K562 (cell line): ENCODE results near the gene FAM200B. TPM values are rescaled to one million over a fixed set of nuclear protein-coding genes. Genes with fewer than 3 reads are reported as not detected.

Source experiments
- ATAC-seq: fragments of 200-7000 bp; cut with Tn5 transposase; 3 replicates; pipeline ENCODE4 v1.9.1; 2020; ENCODE audit warnings: moderate library complexity
- BruUV-seq: library from RNA; stranded (reverse); fragments of 400-500 nt; replicated peaks from 2 replicates; lab custom pipeline; 2021; lab: Mats Ljungman, UMichigan
- CTCF ChIA-PET: fragments of 300-600 bp; formaldehyde crosslinking; extraction: SDS; loops from one replicate; lab custom pipeline; 2021; ENCODE audit warnings: low intra/inter-chr PET ratio; lab: Yijun Ruan, JAX
- POLR2A ChIA-PET: fragments of 300-600, 350-650 bp; sonication (Branson Sonifier 250); formaldehyde crosslinking; extraction: SDS; loops from one replicate; lab custom pipeline; 2021; ENCODE audit warnings: antibody characterized with exemption, inconsistent platforms; lab: Yijun Ruan, JAX
- DNase-seq, 4 experiments: peaks; one replicate each; pipeline versions ENCODE4 v3.0.0 to v3.0.0-alpha.2; 2011 to 2018; ENCODE audit warnings: low spot score in 3 of 4, mixed read lengths in 3 of 4; ENCODE audit errors: extremely low read depth in 1 of 4
- FAIRE-seq: peaks from 2 replicates; lab custom pipeline; 2011; peaks lifted over from hg19 to GRCh38; lab: Jason Lieb, UNC
- H2AFZ ChIP-seq: 2 replicates; pipeline ENCODE4 v1.6.0; 2011; ENCODE audit warnings: low read depth, low read length, control low read depth, inconsistent platforms
- H3K27ac ChIP-seq: fragments of 200-600 bp; 3 replicates; pipeline ENCODE4 v1.8.0; 2011; ENCODE audit warnings: low read depth, mild to moderate bottlenecking, control low read depth, inconsistent platforms, low read length, moderate library complexity, mixed read lengths; ENCODE audit errors: extremely low read depth
- H3K27me3 ChIP-seq, 2 experiments: fragments of 300-600 bp in 1 of 2; 2 replicates in 1 of 2; 3 replicates in 1 of 2; pipeline versions ENCODE4 v1.6.0 to v1.8.0; 2011; ENCODE audit warnings: inconsistent platforms in 2 of 2, low read length in 2 of 2, mild to moderate bottlenecking in 1 of 2, mixed read lengths in 1 of 2, moderate library complexity in 1 of 2; ENCODE audit not compliant: control insufficient read depth in 2 of 2, insufficient read depth in 2 of 2
- H3K36me3 ChIP-seq: fragments of 300-600 bp; 3 replicates; pipeline ENCODE4 v1.8.0; 2011; ENCODE audit warnings: mild to moderate bottlenecking, low read length, inconsistent platforms; ENCODE audit not compliant: control insufficient read depth, insufficient read depth
- H3K4me1 ChIP-seq, 2 experiments: fragments of 200-600 bp in 1 of 2; replicated peaks in 1 of 2; 2 replicates in 1 of 2; 3 replicates in 1 of 2; pipeline versions ENCODE4 v1.5.1 to v1.8.0; 2011; ENCODE audit warnings: inconsistent platforms in 2 of 2, low read length in 2 of 2, mild to moderate bottlenecking in 1 of 2, mixed read lengths in 1 of 2, moderate library complexity in 1 of 2; ENCODE audit not compliant: control insufficient read depth in 2 of 2, insufficient read depth in 2 of 2
- H3K4me2 ChIP-seq: 2 replicates; pipeline ENCODE4 v1.6.1; 2011; ENCODE audit warnings: low read length, control low read depth, inconsistent platforms, mixed read lengths; ENCODE audit not compliant: insufficient read depth
- H3K4me3 ChIP-seq: fragments of 200-600 bp; sonication (generic), shearing (Covaris generic); 2 replicates; pipeline ENCODE4 v1.5.1; 2016; ENCODE audit warnings: control low read depth, inconsistent platforms
- H3K79me2 ChIP-seq: fragments of 200-600 bp; 3 replicates; pipeline ENCODE4 v1.8.0; 2011; ENCODE audit warnings: low read length, inconsistent platforms; ENCODE audit not compliant: control insufficient read depth, insufficient read depth
- H3K9ac ChIP-seq, 2 experiments: 2 replicates each; pipeline versions ENCODE4 v1.6.0 to v1.6.1; 2011; ENCODE audit warnings: low read depth in 2 of 2, low read length in 2 of 2, control low read depth in 1 of 2, inconsistent platforms in 1 of 2, mild to moderate bottlenecking in 1 of 2, mixed read lengths in 1 of 2; ENCODE audit not compliant: insufficient read depth in 1 of 2
- H3K9me1 ChIP-seq: one replicate; pipeline ENCODE4 v1.6.0; 2011; ENCODE audit warnings: inconsistent platforms, mild to moderate bottlenecking, low read length, moderate library complexity; ENCODE audit not compliant: control insufficient read depth, insufficient read depth
- H3K9me3 ChIP-seq: replicated peaks from 2 replicates; pipeline ENCODE4 v1.5.1; 2011; ENCODE audit warnings: low read depth, low read length, inconsistent platforms; ENCODE audit not compliant: control insufficient read depth, insufficient read depth
- H4K20me1 ChIP-seq: replicated peaks from 2 replicates; pipeline ENCODE4 v1.6.1; 2011; ENCODE audit warnings: low read length, inconsistent platforms, mixed read lengths; ENCODE audit not compliant: control insufficient read depth, insufficient read depth
- ARHGAP35 ChIP-seq: fragments of 450-650 bp; IDR thresholded peaks from 2 replicates; pipeline ENCODE4 v1.6.1; 2018; ENCODE audit not compliant: partially characterized antibody
- CBFA2T2 ChIP-seq: fragments of 450-650 bp; conservative IDR thresholded peaks from 2 replicates; pipeline ENCODE4 v1.6.1; 2017; ENCODE audit warnings: mild to moderate bottlenecking
- ILK ChIP-seq: fragments of 450-650 bp; IDR thresholded peaks from 2 replicates; pipeline ENCODE4 v1.6.1; 2016; ENCODE audit warnings: missing genetic modification characterization, low read depth, mild to moderate bottlenecking, missing compliant biosample characterization, moderate library complexity, borderline replicate concordance
- KDM5B ChIP-seq: fragments of 200-600 bp; sonication (generic); IDR thresholded peaks from 2 replicates; pipeline ENCODE4 v1.6.1; 2012; ENCODE audit warnings: low read depth, mild to moderate bottlenecking, moderate library complexity, low read length, control low read depth, inconsistent platforms; ENCODE audit not compliant: insufficient replicate concordance
- NUFIP1 ChIP-seq: fragments of 450-650 bp; IDR thresholded peaks from 2 replicates; pipeline ENCODE4 v1.6.1; 2018; ENCODE audit not compliant: partially characterized antibody
- POLR2A ChIP-seq: fragments of 450-650 bp; conservative IDR thresholded peaks from 2 replicates; pipeline ENCODE4 v1.6.1; 2016
- TCF7L2 ChIP-seq: fragments of 150-350 bp; IDR thresholded peaks from 2 replicates; pipeline ENCODE4 v1.6.1; 2016; ENCODE audit warnings: low read depth, mild to moderate bottlenecking, low read length, moderate library complexity
- TEAD4 ChIP-seq, 2 experiments: sonication (generic) in 1 of 2; formaldehyde crosslinking in 1 of 2; IDR thresholded peaks; 2 replicates each; pipeline versions ENCODE4 v1.6.1 to v1.8.0; 2012 to 2022; ENCODE audit warnings: borderline replicate concordance in 1 of 2, inconsistent platforms in 1 of 2, low read length in 1 of 2, mild to moderate bottlenecking in 1 of 2, missing genetic modification reagents in 1 of 2
- TOE1 ChIP-seq, 2 experiments: fragments of 450-650 bp in 1 of 2; sonication (generic) in 1 of 2; formaldehyde crosslinking in 1 of 2; IDR thresholded peaks; 2 replicates each; pipeline versions ENCODE4 v1.7.1 to v1.8.0; 2016 to 2022; ENCODE audit warnings: borderline replicate concordance in 2 of 2, mild to moderate bottlenecking in 2 of 2, antibody characterized with exemption in 1 of 2, inconsistent platforms in 1 of 2, low read depth in 1 of 2, missing genetic modification reagents in 1 of 2, moderate library complexity in 1 of 2
- ZKSCAN3 ChIP-seq: fragments of 250-450 bp; sonication (Bioruptor Pico); IDR thresholded peaks from 2 replicates; pipeline ENCODE4 v1.4.0; 2020
- ZNF551 ChIP-seq: fragments of 250-450 bp; sonication (Bioruptor Pico); IDR thresholded peaks from 2 replicates; pipeline ENCODE4 v1.5.0; 2021; ENCODE audit warnings: mild to moderate bottlenecking, moderate library complexity
- ZNF583 ChIP-seq: fragments of 250-450 bp; sonication (Bioruptor Pico); IDR thresholded peaks from 2 replicates; pipeline ENCODE4 v1.4.0; 2020
- WGBS: fragments of 100-300 bp; shearing (Covaris generic); methylation state at CpG from one replicate; pipeline ENCODE4 v1.1.6; 2016; ENCODE audit warnings: low coverage, mixed read lengths; ENCODE audit not compliant: insufficient coverage; ENCODE audit errors: missing lambda C conversion rate; 5-methylcytosine and 5-hydroxymethylcytosine counted together
- in situ Hi-C: fragments of 300-500 bp; cut with MboI; formaldehyde crosslinking; loops from 4 replicates; pipeline ENCODE4 v1.15.0; 2018; ENCODE audit warnings: inconsistent platforms, mixed read lengths
- intact Hi-C: fragments of 100-400 bp; cut with micrococcal nuclease; formaldehyde crosslinking; loops from 2 replicates; pipeline ENCODE4 v1.14.2; 2022
- polyA plus RNA-seq, 8 experiments: library from polyadenylated mRNA; depleted of rRNA in 4 of 8; stranded (reverse) in 5 of 8; unstranded in 3 of 8; fragments of >200 nt; fragmentation: Nextera tagmentation in 2 of 8; fragmentation: Illumina TruSeq in 1 of 8; extraction: Ambion mirVana in 2 of 8; extraction: Trizol in 1 of 8; gene quantifications; 2 replicates each; pipeline versions ENCODE4 v1.2.1 to v1.2.3, GENCODE V29; 2011 to 2014; ENCODE audit warnings: inconsistent platforms in 1 of 8, missing spikeins in 1 of 8
- total RNA-seq, 7 experiments: library from RNA; depleted of rRNA in 6 of 7; stranded (reverse); fragments of >200 nt in 6 of 7; fragmentation: Illumina TruSeq in 2 of 7; extraction: Trizol in 2 of 7; gene quantifications; 2 replicates each; pipeline versions ENCODE4 v1.2.1 to v1.2.3, GENCODE V29; 2011 to 2021; ENCODE audit warnings: low replicate concordance in 1 of 7
- TF ChIP-seq, protein P1 (sequence below): fragments of 450-650 bp; IDR thresholded peaks from 2 replicates; pipeline ENCODE4 v1.6.1; 2016; ENCODE audit warnings: missing biosample characterization, missing genetic modification characterization

Gene FAM200B
- total and polyA plus RNA-seq, 9 of the 15 experiments (the other 6 are each of a cell fraction or from before 2014, with no cell fraction given): 17.4 to 48.0 (median 25.5) TPM

DNA sequence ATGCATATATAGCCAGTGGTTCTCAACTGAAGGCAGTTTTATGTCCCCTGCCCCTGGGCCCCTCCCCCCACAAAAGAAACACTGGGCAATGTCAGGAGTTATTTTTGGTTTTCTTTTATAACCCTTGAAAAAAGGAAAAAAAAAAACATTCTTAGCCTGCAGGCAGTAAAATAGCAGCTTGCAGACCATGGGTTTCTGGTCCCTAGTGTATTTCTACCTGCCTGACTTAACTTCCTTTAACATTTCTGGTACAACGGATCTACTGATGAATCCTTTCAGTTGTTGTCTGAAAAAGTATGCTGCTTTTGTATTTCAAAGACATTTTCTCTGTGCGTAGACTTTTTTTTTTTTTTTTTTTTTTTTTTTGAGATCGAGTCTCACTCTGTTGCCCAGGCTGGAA is 11.1 kb upstream of the FAM200B start:
- Histone ChIP-seq H3K4me3 (no peak overlapping the region), H2AFZ (no peak overlapping the region), H3K27ac (no peak overlapping the region), H3K9me3 (no peaks in the 10 kb centered on the region), H3K9me1 (no peaks in the 10 kb centered on the region), H3K4me2 (no peak overlapping the region), H3K79me2 (peaks cover 19% of the 10 kb centered on the region), H3K9ac (no peak overlapping the region)
- ATAC-seq: no peak
- CTCF ChIA-PET: no interaction called here
- in situ Hi-C loops: loop anchor here (25.0 kb wide), 1 partner anchor 658 kb away; the partner anchor contains the start of gene CPEB2
- no peak for FAIRE-seq
- BruUV-seq: no TSS peak
- TF ChIP-seq NUFIP1: no peak
- no peak for TF ChIP-seq TEAD4 (IDR thresholded peaks at IDR 0.05; ENCODE audit: low read length)
- no peak for TF ChIP-seq TEAD4 (CRISPR knock-in tag; IDR thresholded peaks at IDR 0.05; ENCODE audit: borderline replicate concordance)
- TF ChIP-seq ZKSCAN3 (CRISPR knock-in tag): no peak
- TF ChIP-seq TCF7L2: no peak
- TF ChIP-seq ZNF583: no peak
- no peak for TF ChIP-seq ARHGAP35
- TF ChIP-seq, protein P1, sequence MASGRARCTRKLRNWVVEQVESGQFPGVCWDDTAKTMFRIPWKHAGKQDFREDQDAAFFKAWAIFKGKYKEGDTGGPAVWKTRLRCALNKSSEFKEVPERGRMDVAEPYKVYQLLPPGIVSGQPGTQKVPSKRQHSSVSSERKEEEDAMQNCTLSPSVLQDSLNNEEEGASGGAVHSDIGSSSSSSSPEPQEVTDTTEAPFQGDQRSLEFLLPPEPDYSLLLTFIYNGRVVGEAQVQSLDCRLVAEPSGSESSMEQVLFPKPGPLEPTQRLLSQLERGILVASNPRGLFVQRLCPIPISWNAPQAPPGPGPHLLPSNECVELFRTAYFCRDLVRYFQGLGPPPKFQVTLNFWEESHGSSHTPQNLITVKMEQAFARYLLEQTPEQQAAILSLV (tag): no peak
- no peak for TF ChIP-seq TOE1 (IDR thresholded peaks at IDR 0.05; ENCODE audit: borderline replicate concordance)
- TF ChIP-seq TOE1 (CRISPR knock-in tag; IDR thresholded peaks at IDR 0.05; ENCODE audit: borderline replicate concordance, low read depth): no peak
- TF ChIP-seq CBFA2T2: no peak
- TF ChIP-seq ILK: no peak
- no peak for TF ChIP-seq ZNF551 (CRISPR knock-in tag)
- no peak for TF ChIP-seq POLR2A
- TF ChIP-seq KDM5B: no peak
- TF ChIP-seq, all 486 proteins: peak for 0
- no peak for DNase-seq
- Histone ChIP-seq H3K36me3 (peaks cover 16% of the 10 kb centered on the region; the same call in 2 of the 3 replicates), H4K20me1 (no peaks in the 10 kb centered on the region), H3K4me1 (no peaks in the 10 kb centered on the region), H3K27me3 (no peaks in the 10 kb centered on the region)
- intact Hi-C loops: no loop called here
- 50% methylated on average over 1 of the region's 3 CpGs for WGBS
- POLR2A ChIA-PET: interaction anchor here (1.2 to 1.6 kb wide), 2 partner anchors 10 to 12 kb away, joined by 3 to 4 read pairs; no protein-coding TSS in a partner anchor
